Sigmoid colon (tissue), 4 donors: ENCODE results near the gene GPC6.

Source experiments
- CTCF ChIP-seq, 4 experiments: fragments of 450-650 bp in 3 of 4; fragments of 200-600 bp in 1 of 4; IDR thresholded peaks; one replicate each; pipeline ENCODE4 v1.5.1; 2016 to 2019; ENCODE audit warnings: antibody characterized with exemption in 4 of 4, mild to moderate bottlenecking in 3 of 4, moderate library complexity in 2 of 4
- POLR2A ChIP-seq, 2 donors: fragments of 450-650 bp; IDR thresholded peaks; one replicate each; pipeline ENCODE4 v1.6.1; 2016; ENCODE audit warnings: antibody characterized with exemption in 2 of 2, mild to moderate bottlenecking in 2 of 2, moderate library complexity in 2 of 2
- POLR2AphosphoS5 ChIP-seq, 4 donors: sonication (generic); formaldehyde crosslinking; IDR thresholded peaks; one replicate each; pipeline ENCODE4 v1.6.1; 2017; ENCODE audit warnings: antibody characterized with exemption in 4 of 4

- TF ChIP-seq CTCF (IDR thresholded peaks at IDR 0.05) (no peak), POLR2AphosphoS5 (IDR thresholded peaks at IDR 0.05) (no peak), POLR2A (IDR thresholded peaks at IDR 0.05) (no peak)
Measured at GRCh38 chr13:94412870-94413597, 1186.4 kb downstream of the GPC6 start.
